Smooth muscle cell (in vitro differentiated cells): ENCODE results near the gene SUN2. TPM values are rescaled to one million over a fixed set of nuclear protein-coding genes. Genes with fewer than 3 reads are reported as not detected.

ENCODE experiments used
- DNase-seq: peaks from one replicate; lab custom pipeline; 2025; ENCODE audit not compliant: unreplicated experiment; lab: John Stamatoyannopoulos, UW
- H2AFZ ChIP-seq: fragments of 200-600 bp; sonication (generic); 2 replicates; pipeline ENCODE4 v1.6.0; 2016; ENCODE audit warnings: antibody characterized with exemption, low read depth, mild to moderate bottlenecking
- H3F3A ChIP-seq: fragments of 200-600 bp; sonication (generic); 2 replicates; pipeline ENCODE4 v1.6.0; 2017; ENCODE audit warnings: antibody characterized with exemption, low read depth
- H3K27ac ChIP-seq: fragments of 200-600 bp; sonication (generic); 2 replicates; pipeline ENCODE4 v1.5.1; 2016; ENCODE audit warnings: low read depth, mild to moderate bottlenecking
- H3K27me3 ChIP-seq: fragments of 200-600 bp; sonication (generic); 2 replicates; pipeline ENCODE4 v1.6.1; 2016; ENCODE audit warnings: low read depth, mild to moderate bottlenecking
- H3K36me3 ChIP-seq: fragments of 200-600 bp; sonication (generic); 2 replicates; pipeline ENCODE4 v1.5.1; 2016; ENCODE audit warnings: low read depth
- H3K4me1 ChIP-seq: fragments of 200-600 bp; sonication (generic); 2 replicates; pipeline ENCODE4 v1.5.1; 2016; ENCODE audit warnings: low read depth
- H3K4me2 ChIP-seq: fragments of 200-600 bp; sonication (generic); 2 replicates; pipeline ENCODE4 v1.6.0; 2016; ENCODE audit warnings: mild to moderate bottlenecking
- H3K4me3 ChIP-seq: fragments of 200-600 bp; sonication (generic); 2 replicates; pipeline ENCODE4 v1.5.1; 2016; ENCODE audit warnings: mild to moderate bottlenecking
- H3K79me2 ChIP-seq: fragments of 200-600 bp; sonication (generic); 2 replicates; pipeline ENCODE4 v1.6.0; 2016; ENCODE audit warnings: low read depth, mild to moderate bottlenecking
- H3K9ac ChIP-seq: fragments of 200-600 bp; sonication (generic); 2 replicates; pipeline ENCODE4 v1.6.0; 2016; ENCODE audit warnings: low read depth
- H3K9me3 ChIP-seq: fragments of 200-600 bp; sonication (generic); replicated peaks from 2 replicates; pipeline ENCODE4 v1.5.1; 2016; ENCODE audit warnings: low read depth
- H4K20me1 ChIP-seq: fragments of 200-600 bp; sonication (generic); 2 replicates; pipeline ENCODE4 v1.6.0; 2016; ENCODE audit warnings: low read depth
- WGBS: methylation state at CpG from one replicate; pipeline ENCODE4 v1.1.7; 2016; ENCODE audit warnings: low lambda C conversion rate; 5-methylcytosine and 5-hydroxymethylcytosine counted together
- polyA plus RNA-seq: library from polyadenylated mRNA; unstranded; fragments of >200 nt; fragmentation: Nextera tagmentation; extraction: Ambion mirVana; gene quantifications from 2 replicates; pipeline ENCODE4 v1.2.1, GENCODE V29; 2016
- total RNA-seq: library from RNA; depleted of rRNA; stranded (reverse); fragments of >200 nt; gene quantifications from 2 replicates; pipeline ENCODE4 v1.2.3, GENCODE V29; 2014
- TF ChIP-seq, protein P1 (sequence below): fragments of 200-600 bp; sonication (generic); IDR thresholded peaks from 2 replicates; pipeline ENCODE4 v1.5.1; 2017; ENCODE audit warnings: borderline replicate concordance, mild to moderate bottlenecking, antibody characterized with exemption; ENCODE audit not compliant: insufficient read depth, poor library complexity, severe bottlenecking

The SUN2 gene
- total and polyA plus RNA-seq, 2 experiments from 2014 or later, result 59.1 to 71.7 TPM

DNA sequence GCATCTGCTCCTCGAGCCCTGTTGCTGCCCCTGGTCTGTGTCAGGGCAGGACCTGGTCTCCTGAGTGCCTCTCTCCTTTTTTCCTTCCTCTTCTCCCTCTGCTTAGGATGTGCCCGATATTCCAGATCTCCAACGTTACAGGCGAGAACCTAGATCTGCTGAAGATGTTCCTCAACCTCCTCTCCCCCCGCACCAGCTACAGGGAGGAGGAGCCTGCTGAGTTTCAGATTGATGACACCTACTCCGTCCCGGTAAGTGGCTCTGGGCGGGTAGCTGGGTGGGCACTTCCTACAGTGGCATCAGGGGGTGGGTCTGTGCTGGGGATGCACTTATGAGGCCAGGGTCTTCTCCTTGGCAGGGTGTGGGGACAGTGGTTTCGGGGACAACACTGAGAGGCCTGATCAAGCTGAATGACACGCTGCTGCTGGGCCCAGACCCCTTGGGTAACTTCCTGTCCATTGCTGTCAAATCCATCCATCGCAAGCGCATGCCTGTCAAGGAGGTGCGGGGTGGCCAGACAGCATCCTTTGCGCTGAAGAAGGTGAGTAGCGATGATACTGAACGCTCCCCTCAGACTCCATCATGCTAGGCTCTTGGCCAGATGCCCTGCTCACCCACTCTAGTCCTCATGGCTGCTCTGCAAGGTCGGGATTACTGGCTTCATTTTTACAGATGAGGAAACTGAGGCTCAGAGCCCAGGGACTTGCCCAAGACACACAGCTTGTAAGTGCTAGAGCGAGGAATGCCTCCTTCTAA lies 29.7 kb downstream of the SUN2 start:
- H3K27me3 ChIP-seq, result no peaks in the 10 kb centered on the region
- no peaks in the 10 kb centered on the region for H3K79me2 ChIP-seq
- H3K4me1 ChIP-seq, result no peaks in the 10 kb centered on the region
- no peak for DNase-seq
- no peak overlapping the region for H3K27ac ChIP-seq
- no peak overlapping the region for H2AFZ ChIP-seq
- H3K9me3 ChIP-seq, result no peaks in the 10 kb centered on the region
- H3K36me3 ChIP-seq, result peaks cover 5% of the 10 kb centered on the region
- H3K9ac ChIP-seq, result no peak overlapping the region
- 98% methylated on average over 18 of the region's 18 CpGs for WGBS
- no peaks in the 10 kb centered on the region for H3F3A ChIP-seq
- no peak overlapping the region for H3K4me2 ChIP-seq
- H3K4me3 ChIP-seq, result no peak overlapping the region
- H4K20me1 ChIP-seq, result peaks cover 4% of the 10 kb centered on the region
- TF ChIP-seq, protein P1, sequence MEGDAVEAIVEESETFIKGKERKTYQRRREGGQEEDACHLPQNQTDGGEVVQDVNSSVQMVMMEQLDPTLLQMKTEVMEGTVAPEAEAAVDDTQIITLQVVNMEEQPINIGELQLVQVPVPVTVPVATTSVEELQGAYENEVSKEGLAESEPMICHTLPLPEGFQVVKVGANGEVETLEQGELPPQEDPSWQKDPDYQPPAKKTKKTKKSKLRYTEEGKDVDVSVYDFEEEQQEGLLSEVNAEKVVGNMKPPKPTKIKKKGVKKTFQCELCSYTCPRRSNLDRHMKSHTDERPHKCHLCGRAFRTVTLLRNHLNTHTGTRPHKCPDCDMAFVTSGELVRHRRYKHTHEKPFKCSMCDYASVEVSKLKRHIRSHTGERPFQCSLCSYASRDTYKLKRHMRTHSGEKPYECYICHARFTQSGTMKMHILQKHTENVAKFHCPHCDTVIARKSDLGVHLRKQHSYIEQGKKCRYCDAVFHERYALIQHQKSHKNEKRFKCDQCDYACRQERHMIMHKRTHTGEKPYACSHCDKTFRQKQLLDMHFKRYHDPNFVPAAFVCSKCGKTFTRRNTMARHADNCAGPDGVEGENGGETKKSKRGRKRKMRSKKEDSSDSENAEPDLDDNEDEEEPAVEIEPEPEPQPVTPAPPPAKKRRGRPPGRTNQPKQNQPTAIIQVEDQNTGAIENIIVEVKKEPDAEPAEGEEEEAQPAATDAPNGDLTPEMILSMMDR, result no peak

DNA sequence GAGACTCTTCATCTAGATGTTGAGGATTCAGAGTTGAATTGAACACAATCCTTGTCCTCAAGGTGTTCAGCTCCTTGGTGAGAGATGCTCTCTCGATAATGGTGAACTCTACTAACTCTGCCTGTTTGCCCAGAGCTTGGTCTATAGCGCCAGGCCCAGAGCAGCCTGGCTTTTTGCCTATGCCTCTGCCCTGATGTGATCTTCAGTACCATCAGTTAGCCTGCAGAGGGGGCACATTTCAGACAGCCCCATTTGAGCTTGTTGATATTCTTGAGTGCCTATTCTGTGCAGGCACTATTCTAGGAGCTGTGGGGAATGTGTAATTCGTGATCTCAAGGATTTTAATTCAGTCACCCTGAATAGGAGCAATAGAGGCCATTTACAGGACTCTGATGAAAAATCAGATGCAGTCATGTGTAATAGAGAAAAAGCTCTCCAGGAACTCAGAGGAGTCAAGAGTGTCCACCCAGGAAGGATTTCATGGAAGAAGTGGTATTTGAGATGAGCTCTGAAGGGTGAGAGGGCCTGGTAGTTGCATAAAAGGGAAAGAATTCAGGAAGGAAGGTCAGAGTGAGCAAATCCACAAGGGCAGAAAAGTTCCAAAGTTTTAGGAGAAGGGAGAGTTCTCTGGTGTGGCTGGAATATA lies 30.7 kb downstream of the SUN2 start:
- no peak overlapping the region for H3K27ac ChIP-seq
- H3K27me3 ChIP-seq, result no peaks in the 10 kb centered on the region
- H3K79me2 ChIP-seq, result no peaks in the 10 kb centered on the region
- H3K4me3 ChIP-seq, result no peak overlapping the region
- WGBS, result 90% methylated on average over 3 of the region's 3 CpGs
- H3K4me2 ChIP-seq, result no peak overlapping the region
- no peaks in the 10 kb centered on the region for H3K4me1 ChIP-seq
- no peaks in the 10 kb centered on the region for H3K9me3 ChIP-seq
- H3K9ac ChIP-seq, result no peak overlapping the region
- H3F3A ChIP-seq, result no peaks in the 10 kb centered on the region
- peaks cover under 1% of the 10 kb centered on the region for H3K36me3 ChIP-seq
- DNase-seq, result no peak
- TF ChIP-seq, protein P1, result peak; percentile 42
- H2AFZ ChIP-seq, result no peak overlapping the region
- H4K20me1 ChIP-seq, result peaks cover 10% of the 10 kb centered on the region

GRCh38 chr22:38724176-38724575 lies 31.6 kb downstream of the SUN2 start:
- Histone ChIP-seq H2AFZ (no peak overlapping the region), H3K4me3 (no peak overlapping the region), H4K20me1 (peaks cover 14% of the 10 kb centered on the region), H3K9me3 (no peaks in the 10 kb centered on the region), H3K4me1 (no peaks in the 10 kb centered on the region), H3K4me2 (no peak overlapping the region), H3K79me2 (no peaks in the 10 kb centered on the region), H3K27me3 (no peaks in the 10 kb centered on the region), H3K9ac (no peak overlapping the region), H3K36me3 (no peaks in the 10 kb centered on the region), H3K27ac (no peak overlapping the region), H3F3A (no peaks in the 10 kb centered on the region)
- WGBS, result 96% methylated on average over 7 of the region's 7 CpGs
- TF ChIP-seq, protein P1, result no peak
- no peak for DNase-seq
